H1 (cell line): Measurements from ENCODE around the gene CCDC18. TPM values are rescaled to one million over a fixed set of nuclear protein-coding genes. Genes with fewer than 3 reads are reported as not detected.

Source experiments
- BACH1 ChIP-seq: IDR thresholded peaks from 2 replicates; pipeline ENCODE4 v1.6.1; 2012; ENCODE audit warnings: low read length, improper control_type of control experiment
- JUND ChIP-seq: IDR thresholded peaks from 2 replicates; pipeline ENCODE4 v1.6.1; 2011; ENCODE audit warnings: mild to moderate bottlenecking, improper control_type of control experiment, low read length
- PHF8 ChIP-seq: fragments of 200-600 bp; sonication (generic); conservative IDR thresholded peaks from 2 replicates; pipeline ENCODE4 v1.7.1; 2012; ENCODE audit warnings: low read depth, mild to moderate bottlenecking, inconsistent platforms, low read length, moderate library complexity
- SIN3A ChIP-seq, 2 experiments: IDR thresholded peaks in 1 of 2; conservative IDR thresholded peaks in 1 of 2; 2 replicates each; pipeline ENCODE4 v1.6.1; 2011 to 2012; ENCODE audit warnings: low read length in 2 of 2, improper control_type of control experiment in 1 of 2, low read depth in 1 of 2, mild to moderate bottlenecking in 1 of 2
- TBP ChIP-seq: IDR thresholded peaks from 2 replicates; pipeline ENCODE4 v1.6.1; 2011; ENCODE audit warnings: low read depth, low read length, improper control_type of control experiment
- polyA plus RNA-seq, 7 experiments: library from polyadenylated mRNA; depleted of rRNA in 3 of 7; stranded (reverse) in 5 of 7; unstranded in 2 of 7; fragments of >200 nt in 5 of 7; fragments of 200-250 nt in 2 of 7; gene quantifications; 1 replicate in 5 of 7; 2 replicates in 1 of 7; 4 replicates in 1 of 7; pipeline versions ENCODE4 v1.2.1 to v1.2.3, GENCODE V29; 2011 to 2013; ENCODE audit warnings: missing spikeins in 2 of 7, mixed read lengths in 2 of 7
- total RNA-seq: library from RNA; stranded (reverse); fragmentation: NEBNext Ultra II Directional; extraction: Animal tissue kit (Norgen Biotek cat#: 25700); gene quantifications from 2 replicates; pipeline ENCODE4 v1.2.1, GENCODE V29; 2021
- TF ChIP-seq, protein P1 (sequence below): IDR thresholded peaks from 2 replicates; pipeline ENCODE4 v1.6.1; 2012; ENCODE audit warnings: inconsistent platforms
- TF ChIP-seq, protein P2 (sequence below): IDR thresholded peaks from 2 replicates; pipeline ENCODE4 v1.6.1; 2012; ENCODE audit warnings: inconsistent platforms

The CCDC18 gene
- total and polyA plus RNA-seq, 2 of the 8 experiments (the other 6 are each of a cell fraction or from before 2014, with no cell fraction given), result 3.0 to 21.2 TPM

DNA sequence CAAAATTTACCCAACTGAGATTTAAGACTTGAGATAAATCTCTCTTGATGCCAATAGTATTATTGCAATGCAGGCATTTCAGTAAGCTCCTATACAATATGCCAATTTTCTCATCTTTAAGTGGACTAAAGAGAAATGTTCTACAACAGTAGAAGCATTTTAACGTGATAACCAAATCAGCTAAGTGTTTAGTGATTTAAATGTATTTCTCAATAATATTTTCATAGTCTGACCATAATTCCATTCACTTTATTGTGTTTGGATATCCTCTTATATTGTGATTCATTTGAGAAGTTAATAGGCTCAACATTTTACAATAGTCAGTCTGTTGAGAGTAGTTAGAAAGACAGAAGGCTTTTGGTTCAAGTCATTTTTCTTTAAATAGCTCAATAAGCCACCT is 120.6 kb downstream of the CCDC18 start (continued):
- no peak for TF ChIP-seq TBP
- TF ChIP-seq, protein P1, sequence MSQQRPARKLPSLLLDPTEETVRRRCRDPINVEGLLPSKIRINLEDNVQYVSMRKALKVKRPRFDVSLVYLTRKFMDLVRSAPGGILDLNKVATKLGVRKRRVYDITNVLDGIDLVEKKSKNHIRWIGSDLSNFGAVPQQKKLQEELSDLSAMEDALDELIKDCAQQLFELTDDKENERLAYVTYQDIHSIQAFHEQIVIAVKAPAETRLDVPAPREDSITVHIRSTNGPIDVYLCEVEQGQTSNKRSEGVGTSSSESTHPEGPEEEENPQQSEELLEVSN, result no peak
- TF ChIP-seq, protein P2, sequence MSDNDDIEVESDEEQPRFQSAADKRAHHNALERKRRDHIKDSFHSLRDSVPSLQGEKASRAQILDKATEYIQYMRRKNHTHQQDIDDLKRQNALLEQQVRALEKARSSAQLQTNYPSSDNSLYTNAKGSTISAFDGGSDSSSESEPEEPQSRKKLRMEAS, result no peak
- TF ChIP-seq JUND, result no peak
- TF ChIP-seq PHF8, result no peak
- TF ChIP-seq BACH1, result no peak
- TF ChIP-seq SIN3A (conservative IDR thresholded peaks at IDR 0.05 in 1 of 2, IDR thresholded peaks at IDR 0.05 in 1 of 2; ENCODE audit: low read depth in 1 of 2, low read length in 2 of 2), result no peak
